ENCODE data around the gene RELA. TPM values are rescaled to one million over a fixed set of nuclear protein-coding genes. Genes with fewer than 3 reads are reported as not detected.
"Not testable (repeated sequence)": the region's sequence is repeated elsewhere in the genome, so short reads cannot be mapped to it uniquely, and the experiment has no call there.

The RELA gene
- total and polyA plus RNA-seq, 10 of the 15 experiments (the other 5 are each of a cell fraction or from before 2014, with no cell fraction given): 5.1 to 56.4 (median 34.2) TPM

DNA sequence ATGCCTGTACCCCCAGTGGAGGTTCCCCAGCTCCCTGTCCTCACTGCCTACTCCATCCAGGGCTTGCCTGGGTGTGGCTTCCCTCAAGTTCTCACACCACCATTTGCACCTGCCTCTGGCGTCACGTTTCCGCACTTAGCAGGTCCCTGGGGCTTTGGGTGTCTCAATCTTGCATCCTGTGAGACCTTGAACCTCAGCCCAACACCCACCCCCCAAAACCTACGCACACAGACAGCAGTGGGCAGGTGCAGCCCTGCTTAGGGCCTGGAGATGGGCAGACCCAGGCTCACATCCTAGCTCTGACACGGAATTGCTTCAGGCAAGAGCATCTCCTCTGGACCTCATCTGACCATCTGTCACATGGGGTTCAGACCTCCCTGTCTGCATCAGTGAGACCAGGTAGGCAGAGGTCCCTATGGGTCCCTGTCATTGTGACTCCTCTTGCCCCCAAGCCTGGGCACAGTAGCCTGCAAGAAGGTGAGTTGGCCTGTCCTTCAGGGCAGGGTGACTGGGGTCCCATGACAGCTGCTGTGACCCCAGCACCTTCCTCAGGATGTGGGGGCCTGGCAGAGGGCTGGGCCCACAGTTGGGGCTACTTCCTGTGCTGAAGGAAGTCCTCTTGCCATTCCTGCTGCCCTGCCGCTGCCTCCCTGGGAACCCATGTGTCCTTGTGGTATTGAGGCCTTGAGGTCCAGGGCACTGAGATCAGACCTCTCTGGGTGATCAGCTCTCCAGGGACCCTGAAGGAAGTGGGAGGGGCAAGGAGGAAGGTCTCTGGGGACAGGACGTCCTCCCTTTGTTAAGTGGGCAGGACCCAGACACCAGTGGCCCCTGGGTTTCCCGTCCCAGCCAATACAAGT, 22.9 kb downstream of the RELA start (continued):
- 0 out of 2 replicates have a peak, but pooled peaks have one; percentile 20 for TF ChIP-seq SMAD5 (IDR thresholded peaks at IDR 0.05; ENCODE audit: low read depth)
- peak; percentile 81 for TF ChIP-seq SMAD1 (IDR thresholded peaks at IDR 0.05; ENCODE audit: low read depth, partially characterized antibody)

DNA sequence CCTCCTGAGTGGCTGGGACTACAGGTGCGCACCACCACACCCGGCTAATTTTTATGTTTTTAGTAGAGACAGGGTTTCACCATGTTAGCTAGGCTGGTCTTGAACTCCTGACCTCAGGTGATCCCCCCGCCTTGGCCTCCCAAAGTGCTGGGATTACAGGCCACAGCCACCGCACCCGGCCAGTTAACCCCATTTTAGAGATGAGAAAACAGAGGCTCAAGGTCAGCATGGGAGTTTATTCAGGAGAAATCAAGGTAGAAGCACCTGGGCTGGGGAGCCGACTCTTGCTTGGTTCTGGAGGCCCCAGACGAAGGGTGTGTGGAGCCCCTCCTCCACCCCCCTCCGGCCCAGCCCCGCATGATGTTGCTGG, 23.5 kb downstream of the RELA start:
- H3K4me2 ChIP-seq (ENCODE audit: control insufficient read depth, insufficient read depth): peak overlapping the region; percentile 99
- H3K27me3 ChIP-seq (replicated peaks in 1 of 2; ENCODE audit: control insufficient read depth in 2 of 2, insufficient read depth in 2 of 2, low read length in 1 of 2); H3K9me3 ChIP-seq (replicated peaks; ENCODE audit: control insufficient read depth, insufficient read depth, low read length); FAIRE-seq; in situ Hi-C loops (cut with MboI); DNase-seq (ENCODE audit: low read depth, low spot score); H4K20me1 ChIP-seq (ENCODE audit: control insufficient read depth, insufficient read depth); ATAC-seq; H2AFZ ChIP-seq (ENCODE audit: control insufficient read depth, low read depth, low read length): not testable (repeated sequence)
- SMC1A ChIA-PET (ENCODE audit: uncharacterized antibody, unreplicated experiment): interaction anchor here (0.6 to 3.6 kb wide), 6 partner anchors 13 to 480 kb away, joined by 3 to 33 read pairs (median 10); partner anchors contain the start of genes PCNX3 and RELA
- CTCF ChIA-PET: interaction anchor here (0.6 to 2.9 kb wide), 15 partner anchors 13 to 620 kb away, joined by 3 to 14 read pairs (median 8); partner anchors contain the start of genes EHBP1L1, FAM89B, MUS81 and PCNX3
- H3K4me3 ChIP-seq: peak overlapping the region; percentile 85
- intact Hi-C loops (cut with micrococcal nuclease; ENCODE audit: unreplicated experiment): loop anchor here (2.0 kb wide), 2 partner anchors 14 to 24 kb away; partner anchors contain the start of genes MAP3K11 and PCNX3
- peaks cover 15 to 32% of the 10 kb centered on the region in 2 experiments for H3K36me3 ChIP-seq (ENCODE audit: control insufficient read depth in 2 of 2, insufficient read depth in 2 of 2, low read length in 1 of 2)
- BruUV-seq (replicated peaks): TSS peak; percentile 88
- POLR2A ChIA-PET: interaction anchor here (0.6 to 7.6 kb wide), 20 partner anchors 14 to 252 kb away, joined by 3 to 100 read pairs (median 6); partner anchors contain the start of genes CCDC85B, EHBP1L1, KAT5 and PCNX3
- peak overlapping the region; percentile 72 for H3K9ac ChIP-seq (ENCODE audit: control insufficient read depth, insufficient read depth, low read length)
- H3K4me1 ChIP-seq (ENCODE audit: control insufficient read depth, insufficient read depth, low read length): peaks cover 34% of the 10 kb centered on the region
- H3K27ac ChIP-seq (ENCODE audit: control insufficient read depth, insufficient read depth): peak overlapping the region; percentile 89
- peaks cover 42% of the 10 kb centered on the region for H3K79me2 ChIP-seq (ENCODE audit: control insufficient read depth, insufficient read depth, low read length)
- RAD21 ChIA-PET (ENCODE audit: unreplicated experiment): interaction anchor here (1.0 to 2.9 kb wide), 12 partner anchors 13 to 179 kb away, joined by 3 to 23 read pairs (median 7); partner anchors contain the start of genes EHBP1L1, FAM89B, OVOL1 and PCNX3
- 5% methylated on average over 9 of the region's 9 CpGs for WGBS (ENCODE audit: insufficient coverage, insufficient replicate concordance, low lambda C conversion rate, missing lambda C conversion rate)
